GM18909 (cell line): ENCODE measurements around the gene REEP1.
A peak's percentile ranks its signal among the peaks of the same experiment; 100 is the strongest.
"Not testable (repeated sequence)": the region's sequence is repeated elsewhere in the genome, so short reads cannot be mapped to it uniquely, and the experiment has no call there.

ENCODE experiments used
- ATAC-seq: cut with Tn5 transposase; IDR thresholded peaks from one replicate; pipeline ENCODE4 v1.9.1; 2021; ENCODE audit warnings: mild to moderate bottlenecking; ENCODE audit not compliant: unreplicated experiment, poor library complexity

Gene REEP1

DNA sequence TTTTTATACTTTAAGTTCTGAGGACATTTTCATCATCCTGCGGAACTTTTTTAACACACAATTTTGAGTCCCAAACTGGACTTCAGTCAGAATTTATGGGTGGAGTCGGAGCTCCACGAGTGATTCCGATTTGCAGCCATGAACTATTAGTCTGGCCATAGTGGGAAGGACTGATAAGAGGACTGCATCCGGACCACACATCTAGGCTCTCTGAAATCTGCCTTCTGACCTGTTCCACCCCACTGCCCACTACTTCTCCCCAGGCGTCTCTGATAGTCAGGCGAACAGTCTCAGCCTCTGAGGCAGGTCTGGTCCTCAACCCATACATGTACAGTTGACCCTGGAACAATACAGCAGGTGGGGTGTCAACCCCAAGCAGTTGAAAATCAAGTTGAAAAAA, 133.0 kb downstream of the REEP1 start:
- no peak for ATAC-seq

DNA sequence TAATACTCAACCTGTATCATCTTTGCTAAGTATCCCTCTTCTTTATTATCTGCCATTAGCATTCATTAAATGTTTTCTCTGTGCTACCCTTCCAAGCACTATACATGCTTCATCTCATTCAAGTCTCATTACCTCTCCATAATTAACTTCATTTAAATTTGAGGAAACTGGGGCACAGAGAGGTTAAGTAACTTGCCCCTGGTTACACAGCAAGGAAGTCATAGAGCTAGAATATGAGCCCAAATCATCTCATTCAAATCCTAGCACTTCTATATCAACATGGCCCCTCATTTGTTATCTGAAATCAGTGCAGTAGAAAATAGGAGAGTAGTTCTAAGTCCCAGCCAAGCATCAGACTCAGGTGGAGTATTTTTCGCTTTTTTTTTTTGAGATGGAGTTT, 133.8 kb downstream of the REEP1 start:
- no peak for ATAC-seq

DNA sequence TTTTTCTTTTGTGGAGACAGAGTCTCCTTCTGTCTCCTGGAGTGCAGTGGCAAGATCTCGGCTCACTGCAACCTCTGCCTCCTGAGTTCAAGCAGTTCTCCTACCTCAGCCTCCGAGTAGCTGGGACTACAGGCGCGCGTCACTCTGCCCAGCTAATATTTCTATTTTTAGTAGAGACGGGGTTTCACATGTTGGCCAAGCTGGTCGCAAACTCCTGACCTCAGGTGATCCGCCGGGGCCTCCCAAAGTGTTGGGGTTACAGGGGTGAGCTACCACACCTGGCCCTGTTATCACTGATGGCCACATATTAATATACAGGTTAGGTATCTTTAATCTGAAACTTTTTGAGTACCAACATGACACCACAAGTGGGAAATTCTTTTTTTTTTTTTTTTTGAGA, 134.7 kb downstream of the REEP1 start:
- ATAC-seq: no peak

DNA sequence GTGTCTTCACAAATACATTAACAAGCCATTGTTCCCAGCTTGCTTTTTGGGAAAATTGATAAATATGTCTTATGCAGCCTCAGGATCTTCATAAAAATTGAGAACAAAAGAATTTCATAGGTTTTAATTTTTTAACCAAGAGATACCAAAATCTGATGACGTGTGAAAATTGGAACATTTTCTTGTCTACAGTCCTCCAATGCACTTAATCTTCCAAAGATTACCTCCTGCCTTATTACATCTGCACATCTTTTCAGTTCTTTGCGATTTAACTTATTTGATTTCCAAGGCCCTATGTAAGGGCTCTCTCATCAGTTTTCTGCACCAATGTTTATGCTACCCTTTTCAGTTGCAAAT, 135.1 kb downstream of the REEP1 start:
- no peak for ATAC-seq

DNA sequence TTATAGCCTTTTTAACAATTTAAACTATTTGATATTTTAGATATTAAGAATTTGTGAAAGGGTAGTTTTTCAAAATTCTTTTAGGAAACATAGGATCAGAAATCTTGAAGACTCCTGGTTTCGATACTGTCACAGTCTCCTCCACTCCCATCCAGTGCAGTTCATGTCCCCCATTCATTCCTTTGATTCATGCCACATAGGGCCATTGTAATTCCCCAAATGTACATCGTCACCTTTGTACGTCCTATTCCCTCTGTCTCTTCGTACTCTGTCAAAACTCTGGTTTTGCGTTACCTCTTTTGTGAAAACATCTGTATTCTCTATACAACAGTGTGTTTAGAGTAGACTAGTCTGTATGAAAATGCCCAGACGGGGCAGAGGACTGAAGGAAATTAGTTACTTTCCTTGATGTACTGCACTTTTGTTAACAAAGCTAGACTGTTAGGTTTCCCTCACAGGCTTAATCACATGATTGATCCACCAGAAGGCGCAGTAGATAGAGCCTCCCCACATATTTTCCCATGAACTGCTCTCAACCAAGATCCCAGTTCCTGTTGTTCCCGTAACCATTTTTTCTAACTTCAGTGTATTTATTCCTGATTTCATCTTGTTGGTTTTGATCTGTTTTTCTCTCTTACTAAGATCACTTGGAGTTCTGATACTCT, 135.6 kb downstream of the REEP1 start:
- ATAC-seq: no peak

DNA sequence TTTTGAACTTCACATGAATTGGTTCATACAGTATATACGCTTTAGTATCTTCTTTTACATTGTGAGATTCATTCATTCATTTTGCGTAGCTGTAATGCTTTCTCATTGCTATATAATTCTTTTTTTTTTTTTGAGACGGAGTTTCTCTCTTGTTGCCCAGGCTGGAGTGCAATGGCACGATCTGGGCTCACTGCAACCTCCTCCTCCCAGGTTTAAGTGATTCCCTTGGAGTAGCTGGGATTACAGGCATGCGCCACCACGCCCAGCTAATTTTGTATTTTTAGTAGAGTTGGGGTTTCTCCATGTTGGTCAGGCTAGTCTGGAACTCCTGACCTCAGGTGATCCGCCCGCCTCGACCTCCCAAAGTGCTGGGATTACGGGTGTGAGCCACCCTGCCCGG, 136.9 kb downstream of the REEP1 start:
- ATAC-seq: not testable (repeated sequence)

DNA sequence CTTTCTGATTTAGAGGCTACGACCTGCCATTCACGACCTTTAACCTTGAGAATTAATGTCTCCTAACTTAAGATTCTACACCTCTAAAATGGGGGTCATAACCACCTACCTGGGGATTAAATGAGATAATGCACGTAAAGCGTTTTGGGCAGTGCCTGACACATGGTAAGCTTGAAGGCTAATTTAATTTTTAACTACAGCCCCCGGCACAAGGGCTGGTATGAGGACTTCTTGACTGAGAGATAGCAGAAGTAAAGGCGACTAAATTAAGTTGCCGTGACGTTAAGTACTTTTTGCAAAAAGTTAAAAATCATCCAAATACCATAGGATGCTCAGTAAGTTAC, 137.6 kb downstream of the REEP1 start:
- ATAC-seq: no peak

DNA sequence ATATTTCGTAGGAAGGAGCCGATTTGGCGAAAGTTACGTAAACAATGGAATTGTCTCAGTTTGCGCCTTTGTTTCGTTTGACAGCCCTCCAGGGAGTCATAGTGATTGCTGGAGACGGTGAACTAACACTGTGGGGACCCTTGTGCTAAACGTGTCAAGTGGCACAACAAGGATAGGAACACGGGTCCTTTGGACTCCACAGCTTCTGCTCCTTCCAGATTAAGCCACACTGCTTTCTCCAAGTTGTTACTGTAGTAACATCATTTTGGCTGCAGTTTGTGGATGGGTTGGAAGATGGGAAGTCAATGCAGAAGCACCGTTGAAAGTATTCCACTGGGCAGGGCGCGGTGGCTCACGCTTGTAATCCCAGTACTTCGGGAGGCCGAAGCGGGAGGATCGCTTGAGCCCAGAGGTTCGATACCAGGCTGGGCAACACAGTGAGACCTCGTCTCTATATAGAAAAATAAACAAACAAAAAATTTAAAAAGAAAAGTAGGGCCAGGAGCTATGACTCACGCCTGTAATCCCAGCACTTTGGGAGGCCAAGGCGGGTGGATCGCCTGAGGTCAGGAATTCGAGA, 141.5 kb downstream of the REEP1 start:
- ATAC-seq: no peak

DNA sequence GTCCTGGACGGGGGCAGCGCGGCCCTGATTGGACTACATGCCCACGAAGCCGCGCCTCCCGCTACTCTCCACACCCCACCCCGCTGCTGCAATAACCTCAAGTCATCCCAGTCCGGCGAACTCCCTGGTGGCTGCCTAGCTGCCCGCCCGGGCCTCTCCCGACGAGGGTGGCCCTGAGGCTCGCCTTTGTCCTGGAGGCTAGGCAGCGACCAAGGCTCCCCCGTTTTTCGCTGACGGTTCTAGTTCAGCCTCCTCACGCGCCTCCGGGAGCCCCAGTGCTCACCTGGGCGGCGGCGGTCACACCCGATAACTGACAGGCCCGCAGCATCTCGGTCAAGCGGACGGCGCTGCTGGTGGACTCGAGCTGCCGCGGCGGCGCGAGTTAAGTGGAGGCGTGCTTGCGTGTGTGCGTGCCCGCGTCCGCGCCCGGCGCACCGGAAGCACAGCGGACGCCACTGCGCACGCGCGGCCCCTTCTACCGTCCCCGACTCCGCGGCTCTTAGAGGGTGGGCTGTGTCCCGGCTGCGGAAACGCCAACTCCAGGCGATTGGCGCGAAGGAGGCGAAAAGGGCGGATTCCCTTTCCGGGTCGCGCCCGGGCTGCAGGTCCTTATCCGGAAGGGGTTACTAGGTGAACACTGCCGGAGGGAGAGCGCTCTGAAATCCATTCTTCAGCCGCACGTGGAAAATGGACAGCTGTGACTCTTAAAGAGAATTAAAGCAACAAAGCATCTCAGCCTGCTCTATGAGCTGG, 142.2 kb downstream of the REEP1 start, which contains the start of gene IMMT:
Gene IMMT, minus strand, starts transcription at position 408 of the 753 bp plus-strand sequence. Its CDS starts 80 bp downstream, at position 328.
- ATAC-seq: peak; percentile 87

DNA sequence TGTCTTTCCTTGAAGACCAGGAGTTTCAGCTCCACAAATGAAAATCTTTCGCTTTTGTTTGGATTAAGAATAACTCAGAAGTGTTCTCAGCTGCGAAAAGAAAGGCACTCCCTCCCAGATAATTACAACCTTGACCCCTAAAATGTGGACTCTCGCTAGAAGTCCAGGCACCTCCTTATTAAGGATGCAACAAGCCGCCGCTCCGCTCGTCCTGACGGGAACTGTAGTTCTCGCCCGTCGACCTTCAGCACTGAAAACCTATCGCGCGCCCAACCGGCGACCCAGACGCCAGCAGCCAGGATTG, 142.7 kb downstream of the REEP1 start:
- ATAC-seq: no peak

DNA sequence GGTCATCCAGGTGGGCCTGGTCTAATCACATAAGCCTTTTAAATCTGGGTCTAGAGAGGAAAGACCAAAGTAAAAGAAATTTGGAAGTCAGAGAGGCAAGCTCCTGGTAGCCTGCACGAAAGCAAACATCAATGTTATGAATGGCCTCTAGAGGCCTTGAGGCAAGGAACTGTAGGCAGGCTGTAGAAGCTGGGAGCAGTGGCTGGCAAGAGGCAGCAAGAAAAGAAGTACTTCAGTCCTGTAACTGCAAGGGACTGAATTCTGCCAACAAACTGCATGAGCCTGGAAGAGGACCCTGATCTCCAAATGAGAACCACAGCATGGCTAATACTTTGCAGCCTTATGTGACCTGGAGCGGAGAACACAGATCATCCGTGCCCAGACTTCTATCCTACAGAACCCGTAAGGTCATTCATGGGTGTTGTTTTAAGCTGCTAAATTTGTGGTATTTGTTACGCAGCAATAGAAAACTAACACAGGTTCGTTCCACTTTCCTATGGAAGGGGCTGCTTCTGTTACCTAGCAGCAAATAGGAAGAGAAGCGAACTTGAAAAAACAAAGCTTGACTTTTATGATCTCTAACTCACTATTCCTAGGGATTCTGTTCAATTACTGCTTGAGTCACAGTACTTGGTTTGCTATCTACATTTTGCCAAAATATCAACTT, 143.4 kb downstream of the REEP1 start:
- no peak for ATAC-seq

DNA sequence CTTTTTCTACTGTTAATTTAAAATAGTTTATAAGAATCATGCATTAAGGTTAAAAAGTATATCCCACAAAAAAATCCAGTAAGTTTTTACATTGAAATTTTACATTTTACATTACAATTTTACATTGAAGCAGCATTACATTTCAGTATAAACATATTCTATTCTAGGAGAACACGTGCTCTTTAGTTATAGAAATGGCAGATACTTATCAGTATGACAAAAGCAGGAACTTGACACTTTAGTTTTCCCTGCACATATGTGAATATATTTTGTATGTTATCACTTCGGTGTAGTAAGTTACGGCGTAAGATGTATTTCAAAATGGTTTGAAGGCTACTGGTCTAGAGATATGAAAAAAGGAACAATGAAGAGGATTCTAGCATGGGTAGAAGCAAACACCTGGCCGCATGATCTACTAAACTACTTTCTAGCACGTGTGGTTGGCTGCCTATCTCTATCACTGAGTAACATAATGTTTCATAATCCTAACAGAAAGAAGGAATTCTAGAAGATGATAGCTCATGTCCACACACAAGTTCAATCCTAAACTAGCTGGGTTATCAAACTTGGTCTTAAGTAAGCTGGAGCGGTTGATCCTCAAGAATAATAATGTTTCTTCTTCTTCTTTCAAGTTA, 147.5 kb downstream of the REEP1 start:
- no peak for ATAC-seq

DNA sequence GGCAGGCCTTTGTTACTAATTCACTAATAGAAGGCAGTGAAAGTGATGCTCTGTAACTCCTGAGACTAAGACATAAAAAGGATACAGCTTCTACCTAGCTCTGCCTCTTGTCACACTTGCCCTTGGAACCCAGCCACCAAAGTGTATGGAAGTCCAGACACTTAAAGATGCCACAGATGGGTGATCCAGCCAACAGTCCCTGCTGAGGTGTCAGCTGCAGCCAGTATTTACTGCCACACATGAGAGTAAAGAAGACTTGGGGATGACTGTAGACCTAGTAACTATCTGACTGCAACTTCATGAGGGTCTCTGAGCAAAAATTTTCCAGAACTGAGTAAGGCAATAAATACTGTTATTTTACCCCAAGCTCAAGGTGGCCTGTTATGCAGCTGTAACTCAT, 151.0 kb downstream of the REEP1 start:
- ATAC-seq: peak; percentile 40

DNA sequence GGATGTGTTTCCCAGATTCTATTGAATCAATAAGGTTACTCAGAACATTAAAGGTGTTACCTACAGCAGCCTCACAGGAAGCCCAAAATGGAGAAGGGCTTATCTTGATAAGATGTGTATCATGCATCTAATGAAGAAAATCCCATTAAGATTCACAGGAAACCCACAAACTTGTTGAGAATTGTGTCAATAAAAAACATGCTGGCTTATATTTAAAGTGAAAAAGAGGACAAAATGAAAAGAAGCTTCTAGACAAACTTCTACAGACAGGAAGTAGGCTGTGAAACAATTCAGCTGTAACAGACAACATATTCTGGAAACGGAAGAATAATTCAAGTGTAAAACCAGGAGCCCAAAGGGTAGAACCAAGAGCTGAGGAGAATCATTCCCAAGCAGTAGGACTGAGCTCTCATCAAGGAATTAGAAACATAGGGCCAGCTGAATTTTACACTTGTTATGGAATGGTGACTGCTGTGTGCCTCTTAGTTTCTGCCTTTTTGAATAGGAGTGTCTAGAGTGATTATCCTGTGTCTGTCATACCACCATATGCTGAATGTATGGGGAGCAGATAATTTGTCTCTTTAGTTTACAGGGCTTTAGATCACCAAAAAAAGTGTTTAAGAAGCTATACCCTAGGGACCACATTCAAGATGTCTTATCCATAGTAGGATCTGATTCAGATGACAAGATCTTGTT, 151.8 kb downstream of the REEP1 start:
- peak; percentile 33 for ATAC-seq

DNA sequence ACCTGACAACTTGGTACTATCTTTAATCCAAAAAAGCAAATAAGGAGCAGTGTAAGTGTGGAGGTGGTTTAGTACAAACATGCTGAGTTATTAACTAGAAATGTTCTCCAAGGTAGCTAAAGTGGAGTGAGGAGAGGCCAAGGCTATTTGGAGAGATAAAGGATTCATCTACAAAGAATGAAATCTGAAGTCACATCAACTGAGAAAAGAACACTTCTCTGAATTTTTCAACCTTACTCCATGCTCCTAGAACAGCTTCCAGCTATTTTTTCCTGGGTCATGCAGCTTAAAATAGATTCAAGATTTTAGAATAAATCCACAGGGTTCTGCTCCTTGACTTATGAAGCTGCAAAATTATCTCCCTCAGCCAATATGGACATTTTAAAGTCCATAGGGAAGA, 160.8 kb downstream of the REEP1 start:
- ATAC-seq: no peak

DNA sequence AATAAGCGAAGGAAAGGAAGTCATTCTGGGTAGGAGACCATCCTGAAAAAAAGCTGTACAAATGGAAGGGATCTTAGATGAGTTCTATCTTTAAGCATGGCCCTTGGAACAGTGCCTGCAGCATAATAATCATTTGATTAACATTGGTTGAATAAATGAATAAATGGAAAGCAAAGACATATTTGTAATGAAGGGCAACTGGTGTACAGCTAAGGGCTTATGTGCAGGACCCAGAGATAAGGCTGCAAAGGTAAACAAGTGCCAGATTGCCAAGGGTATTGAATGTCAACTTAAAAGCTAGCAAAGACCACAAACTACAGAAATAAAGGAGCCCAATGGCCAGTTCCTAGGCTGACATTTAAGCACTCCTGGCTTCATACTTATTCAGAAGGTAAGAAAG, 161.6 kb downstream of the REEP1 start:
- no peak for ATAC-seq

DNA sequence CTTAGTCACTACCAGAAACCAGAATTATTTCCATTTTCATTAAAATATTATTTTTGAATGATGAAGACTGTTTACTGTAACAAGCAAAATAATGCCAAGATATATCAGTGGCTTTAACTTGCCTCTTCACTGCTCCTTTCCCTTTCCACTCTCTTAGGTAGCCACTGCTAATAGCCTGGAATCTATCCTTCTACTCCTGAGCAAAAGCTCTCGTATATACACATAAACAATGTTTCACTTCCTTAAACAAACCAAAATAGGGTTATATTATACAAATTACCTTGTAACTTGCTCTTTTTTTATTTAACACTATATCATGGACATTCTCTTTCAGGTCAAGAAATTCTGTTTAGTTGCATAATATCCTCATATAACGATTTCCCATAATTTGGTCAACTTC, 163.0 kb downstream of the REEP1 start:
- no peak for ATAC-seq

DNA sequence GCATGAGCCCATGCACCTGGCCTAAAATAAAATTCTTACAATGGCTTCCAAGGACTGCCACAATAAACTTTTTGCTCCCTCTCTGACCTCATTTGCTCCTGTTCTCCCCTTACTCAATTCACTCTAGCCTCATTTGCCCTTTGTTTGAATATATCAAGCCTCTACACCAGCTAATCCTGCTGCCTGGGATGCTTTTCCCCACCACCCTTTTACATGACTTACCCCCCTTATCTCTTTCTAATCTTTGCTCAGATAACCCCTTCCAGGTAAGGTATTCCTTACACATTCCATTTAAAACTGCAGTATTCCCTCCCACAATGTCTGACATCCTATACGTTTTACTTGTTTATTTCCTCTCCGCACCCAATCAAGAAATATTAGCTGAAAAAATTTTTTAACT, 164.8 kb downstream of the REEP1 start:
- ATAC-seq: no peak

DNA sequence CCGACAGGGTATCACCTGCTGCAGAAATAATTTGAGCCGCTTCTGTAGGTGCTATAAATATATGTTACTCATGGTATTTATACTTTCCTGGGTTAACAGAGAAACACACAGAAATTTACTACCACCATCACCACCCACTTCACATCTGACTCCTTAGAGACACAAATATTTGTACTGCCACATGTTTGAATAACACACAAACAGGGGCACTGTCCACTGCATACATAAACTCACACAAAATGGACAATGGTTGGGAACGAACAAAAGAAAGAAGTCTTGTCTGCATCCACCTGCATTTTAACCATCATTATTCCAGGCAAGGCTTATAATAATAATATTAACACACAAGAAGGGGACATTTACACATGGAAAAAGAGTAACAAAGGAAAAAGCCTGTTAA, 166.1 kb downstream of the REEP1 start:
- no peak for ATAC-seq

DNA sequence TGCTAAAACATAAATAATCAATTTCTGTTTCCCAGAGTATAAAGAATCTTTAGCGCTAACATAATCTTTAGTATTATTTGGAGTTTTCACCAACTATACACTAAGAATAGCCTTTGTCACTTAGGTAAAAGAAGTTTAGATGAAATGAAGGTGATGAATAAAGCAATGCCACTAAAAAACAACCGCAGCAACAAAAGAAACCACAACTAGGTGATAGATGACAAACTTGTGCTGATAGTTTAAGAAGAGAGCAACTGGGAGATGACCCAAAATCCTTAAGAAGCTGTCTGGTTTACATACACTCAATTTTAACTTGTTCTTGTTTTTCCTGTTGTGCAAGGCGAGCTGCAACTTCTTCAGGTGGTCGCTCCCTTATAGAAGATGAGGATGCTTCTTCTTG, 167.0 kb downstream of the REEP1 start:
- no peak for ATAC-seq
